ENCODE data around the gene MMP11.

MMP11 gene

DNA sequence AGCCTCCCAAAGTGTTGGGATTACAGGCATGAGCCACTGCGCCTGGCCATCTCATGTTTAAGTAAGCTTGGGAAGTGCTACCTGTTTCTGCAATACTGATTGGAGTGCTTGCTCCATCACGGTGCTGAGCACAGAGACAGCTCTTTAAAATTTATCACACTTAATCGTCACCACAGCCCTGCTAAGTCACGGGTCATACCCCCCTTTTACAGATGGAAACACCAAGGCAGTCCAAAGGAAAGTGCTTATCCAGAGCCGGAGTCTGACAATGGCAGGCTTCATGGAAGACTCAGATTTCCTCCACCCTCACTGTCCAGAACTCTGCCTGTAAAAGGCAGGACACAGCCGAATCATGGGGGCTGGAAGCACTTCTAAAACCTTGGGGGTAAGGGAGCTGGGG, 12.6 kb upstream of the MMP11 start:
- no peak for DNase-seq (ENCODE audit: low spot score)

DNA sequence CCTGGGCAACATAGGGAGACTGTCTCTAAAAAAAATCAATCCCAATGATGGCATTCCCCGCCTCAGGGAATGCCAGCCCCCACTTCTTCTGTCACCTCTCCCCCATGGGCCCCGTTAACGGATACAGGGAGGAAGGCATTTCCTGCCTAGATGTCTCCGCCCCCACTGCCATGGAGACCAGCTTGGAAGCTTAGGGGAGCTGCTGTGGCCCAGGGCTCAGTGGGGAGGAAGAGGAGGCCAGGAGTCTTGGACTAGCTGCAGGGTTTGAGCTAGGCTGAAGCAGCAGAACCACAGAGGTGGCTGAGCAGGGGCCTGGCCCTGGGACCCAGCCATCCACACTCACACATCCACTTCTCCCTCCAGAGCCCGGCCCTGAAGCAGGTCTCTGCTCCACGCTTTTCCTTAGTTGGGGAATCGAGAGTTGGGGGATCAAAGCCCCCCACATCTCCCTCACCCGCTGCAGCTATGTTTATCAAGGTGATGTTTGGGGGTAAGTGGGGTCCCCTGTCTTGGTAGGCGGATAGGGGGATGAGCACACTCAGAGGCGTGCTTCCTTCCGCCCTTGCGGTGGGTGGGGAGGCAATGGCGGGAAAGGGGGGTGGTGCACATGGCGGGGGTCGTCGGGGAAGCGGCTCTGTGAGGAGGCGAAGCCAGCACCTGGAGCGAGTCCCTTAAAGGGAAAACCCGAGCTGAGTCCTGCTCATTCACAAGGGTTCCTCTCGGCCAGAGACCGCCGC, 9.6 kb upstream of the MMP11 start, which contains the start of gene C22orf15:
Gene C22orf15 (plus strand): TSS at position 149 of the 737 bp plus-strand sequence. CDS start 317 bp downstream, at position 466.
- DNase-seq (ENCODE audit: low spot score) = no peak

DNA sequence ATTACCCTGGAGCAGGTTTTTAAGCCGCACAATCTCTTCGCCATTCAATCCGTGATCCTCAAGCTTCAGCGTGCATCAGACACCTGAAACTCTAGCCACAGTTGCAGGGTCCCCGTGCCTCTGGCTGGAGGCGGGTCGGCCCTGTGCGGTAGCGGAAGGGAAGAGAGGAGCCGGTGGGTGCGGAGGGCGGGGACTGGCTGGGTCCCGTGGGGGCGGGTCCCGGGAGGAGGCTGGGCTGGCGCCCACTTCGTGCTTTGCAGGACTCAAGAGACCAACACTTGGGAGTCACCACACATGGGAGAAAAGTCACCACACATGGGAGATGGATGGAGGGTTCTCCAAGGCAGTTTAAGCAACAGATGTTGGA, 9.1 kb upstream of the MMP11 start:
- peak; percentile 37 for DNase-seq (ENCODE audit: low spot score)

DNA sequence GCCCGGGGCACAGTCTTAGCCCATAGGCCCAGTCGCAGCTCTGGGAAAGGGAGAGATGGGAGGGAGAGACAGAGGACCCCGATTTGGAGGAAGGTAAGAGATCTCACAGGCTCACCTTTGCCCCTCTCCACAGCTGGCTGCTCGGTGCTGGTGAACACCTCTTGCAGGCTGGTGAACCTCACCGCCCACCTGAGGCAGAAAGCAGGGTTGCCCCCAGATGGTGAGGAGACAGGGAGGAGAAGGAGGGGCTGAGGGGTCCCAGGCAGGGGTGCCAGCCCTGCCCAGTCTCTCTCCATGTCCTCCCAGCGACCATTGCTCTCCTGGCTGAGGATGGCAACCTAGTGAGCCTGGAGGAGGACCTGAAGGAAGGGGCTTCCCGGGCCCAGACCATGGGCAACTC, 8.7 kb upstream of the MMP11 start:
- DNase-seq (ENCODE audit: low spot score) = no peak

DNA sequence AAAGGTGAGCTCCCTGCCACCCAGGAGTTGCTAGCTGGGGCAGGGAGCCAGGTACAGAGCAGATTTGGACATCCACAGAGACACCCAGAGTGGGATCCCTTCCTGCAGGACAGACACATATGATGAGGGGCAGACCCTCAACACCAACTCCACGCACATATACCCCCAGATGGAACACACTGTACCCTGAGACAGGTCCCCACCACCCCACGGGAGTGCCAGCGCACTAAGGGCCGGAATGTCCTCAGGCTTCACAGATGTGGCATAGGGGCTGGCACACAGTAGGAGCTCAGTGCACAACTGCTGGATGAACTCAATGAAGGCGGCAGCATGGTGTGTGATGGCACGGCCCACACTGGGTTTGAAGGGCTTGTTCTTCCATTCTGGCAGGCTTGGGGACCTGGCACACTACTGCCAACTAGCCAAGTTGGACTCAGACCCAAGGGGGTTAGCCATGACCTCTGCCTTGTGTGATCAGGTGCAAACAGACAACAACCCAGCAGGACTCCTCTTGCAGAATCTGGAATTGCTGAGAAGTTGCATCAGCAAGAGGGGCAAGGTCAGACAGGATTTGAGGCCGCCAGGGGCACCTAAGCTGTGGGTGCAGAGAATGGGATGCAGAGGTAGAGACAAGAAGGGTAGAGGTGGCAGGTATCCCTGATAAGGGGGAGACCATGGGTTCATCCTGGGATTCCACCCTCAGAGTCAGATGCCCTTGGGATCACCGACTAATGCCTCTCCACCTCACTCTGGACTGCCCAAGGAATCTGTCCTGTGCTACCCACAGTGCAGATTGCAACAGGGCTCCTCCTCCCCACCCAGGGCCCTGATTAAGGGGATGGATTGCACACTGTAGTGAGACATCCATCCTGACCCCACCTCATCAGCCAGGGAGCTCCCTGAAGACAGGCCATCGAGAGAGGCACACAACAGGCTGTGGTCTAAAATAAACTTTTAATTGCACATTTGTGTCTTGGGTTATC, 7.5 kb upstream of the MMP11 start:
- DNase-seq (ENCODE audit: low spot score) = no peak

DNA sequence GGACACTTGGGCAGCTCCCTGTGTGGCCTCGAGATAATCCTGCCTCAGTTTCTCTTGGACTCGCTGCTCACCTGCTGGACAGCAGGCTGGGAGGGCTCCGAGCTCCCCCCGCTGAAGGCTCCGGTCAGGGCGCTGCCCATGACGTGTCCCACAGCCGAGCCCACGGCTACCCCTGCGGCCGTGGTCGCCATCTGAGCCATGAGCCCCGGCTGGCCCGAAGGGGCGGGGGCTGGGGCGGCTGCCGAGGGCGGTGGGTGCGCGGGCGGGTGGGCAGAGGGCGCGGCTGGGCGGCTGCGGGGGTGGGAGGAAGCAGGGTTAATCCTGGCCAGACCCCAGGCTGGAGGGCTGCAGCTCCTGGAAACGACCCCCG, 5.4 kb upstream of the MMP11 start:
- DNase-seq (ENCODE audit: low spot score) = no peak

DNA sequence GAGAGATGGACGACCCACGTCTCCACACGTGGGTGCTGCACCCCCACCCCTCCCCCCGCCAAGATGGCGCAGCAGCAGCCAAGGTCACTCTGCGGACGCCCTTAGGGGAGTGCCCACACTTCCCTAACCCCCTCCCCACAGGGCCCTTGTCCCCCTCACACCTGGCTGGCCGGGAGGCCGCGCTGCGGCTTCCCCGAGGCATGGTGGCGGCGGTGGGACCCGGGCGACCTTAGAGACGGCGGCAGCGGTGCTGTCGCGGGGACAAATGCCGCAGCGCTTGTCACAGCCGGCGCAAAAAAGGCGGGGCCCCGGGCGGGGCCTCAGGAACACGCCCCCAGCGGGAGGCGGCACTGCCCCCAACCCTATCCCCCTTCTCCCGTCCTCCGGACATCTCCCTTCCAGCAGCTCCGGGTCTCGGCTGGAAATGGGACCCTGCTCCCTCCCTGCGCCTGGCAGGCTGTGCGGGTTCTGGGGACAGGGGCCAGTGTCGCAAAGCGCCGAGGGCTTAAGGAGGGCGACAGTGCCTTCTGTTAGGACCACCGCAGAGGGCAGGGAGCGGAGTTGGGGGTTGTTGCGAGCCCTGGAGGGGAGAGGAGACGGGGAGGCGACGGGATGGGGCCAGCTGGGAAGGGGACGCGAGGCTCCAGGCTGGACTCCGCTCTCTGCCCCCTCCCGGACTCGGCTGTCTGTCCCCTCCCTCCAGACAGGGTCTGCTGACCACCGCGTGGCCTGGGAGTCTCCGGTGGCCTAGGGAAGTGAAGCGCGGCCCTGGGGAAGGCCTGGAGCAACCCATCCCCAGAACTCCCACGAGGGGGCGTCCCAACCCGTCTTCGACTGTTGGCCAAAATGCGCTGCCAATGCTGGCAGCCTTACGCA, 4.7 kb upstream of the MMP11 start, which contains the start of gene CHCHD10:
Gene CHCHD10 (minus strand): TSS at position 300 of the 876 bp plus-strand sequence. CDS start 98 bp downstream, at position 202.
- DNase-seq (ENCODE audit: low spot score) = peak; percentile 87

DNA sequence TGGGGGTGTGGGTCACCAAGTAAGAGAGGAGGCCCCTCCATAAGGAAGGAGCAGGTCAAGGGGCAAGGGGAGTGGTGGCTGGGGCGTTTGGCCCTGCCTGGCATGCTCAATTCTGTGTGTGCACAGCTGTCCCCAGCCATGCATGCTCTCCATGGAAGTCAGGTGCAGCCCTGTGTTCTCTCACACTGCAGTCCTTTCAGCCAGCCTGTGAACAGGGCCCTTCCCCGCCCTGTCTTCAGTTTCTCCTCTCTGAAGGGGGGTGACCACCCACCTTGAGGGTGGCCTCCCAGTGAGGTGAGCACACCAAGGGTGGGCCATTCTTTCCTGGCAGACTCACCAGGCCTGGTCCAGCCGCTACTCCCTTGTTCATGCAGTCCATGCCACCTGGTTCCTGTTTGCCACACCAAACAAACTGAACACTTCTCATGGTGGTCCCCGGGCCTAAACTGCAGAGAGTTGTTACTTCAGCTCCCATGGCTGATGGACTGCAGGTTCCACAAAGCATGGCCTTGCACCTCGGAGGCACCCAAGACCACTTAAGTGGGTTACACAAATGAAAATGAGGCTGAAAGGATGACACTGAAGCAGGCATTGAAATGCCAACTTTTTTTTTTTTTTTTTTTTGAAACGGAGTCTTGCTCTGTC, 3.2 kb upstream of the MMP11 start:
- peak; percentile 79 for DNase-seq (ENCODE audit: low spot score)

DNA sequence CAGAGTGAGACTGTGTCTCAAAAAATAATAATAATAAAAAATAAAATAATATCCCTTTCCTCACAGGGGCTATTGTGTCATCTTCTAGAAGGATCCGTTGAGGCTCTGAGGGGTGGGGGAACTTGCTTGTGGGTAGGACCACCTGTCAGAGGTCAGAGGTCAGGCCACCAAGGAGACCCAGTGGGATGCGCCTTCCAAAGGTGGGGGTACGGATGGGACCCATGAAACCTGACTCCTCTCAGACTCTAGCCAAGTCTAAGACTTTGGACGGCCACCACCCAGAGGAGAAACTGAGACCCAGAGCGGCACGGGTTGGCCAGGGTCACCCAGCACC, 367 bp upstream of the MMP11 start:
- no peak for DNase-seq (ENCODE audit: low spot score)

DNA sequence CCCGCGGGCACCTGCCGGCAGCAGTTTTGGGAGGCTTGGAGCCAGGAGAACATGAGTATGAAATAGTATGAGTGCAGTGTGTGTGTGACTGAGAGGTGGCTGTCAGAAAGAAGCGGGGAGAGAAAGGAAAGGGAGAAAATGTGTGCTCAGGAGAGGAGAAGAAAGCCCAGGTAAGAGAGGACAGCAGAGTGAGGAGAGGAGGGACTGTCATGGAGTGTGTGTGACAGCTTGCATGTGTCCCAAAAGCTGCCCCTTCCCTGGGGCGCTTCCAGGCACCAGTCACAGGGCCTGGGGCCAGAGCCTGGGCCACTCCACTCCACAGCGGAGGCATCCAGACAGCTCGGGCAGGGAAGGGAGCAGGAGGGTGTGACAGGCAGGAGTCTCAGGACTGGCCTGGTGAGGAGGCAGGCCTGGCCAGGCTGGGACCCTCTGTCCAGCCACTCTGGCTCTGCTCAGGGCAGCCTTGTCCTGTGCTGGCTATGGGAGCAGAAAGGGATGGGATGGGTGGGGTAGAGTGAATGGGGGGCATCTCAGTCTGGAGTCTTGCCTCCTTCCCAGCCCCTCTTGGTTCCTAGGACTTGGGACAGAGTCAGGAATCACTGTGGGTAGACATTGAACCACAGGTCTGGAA, 949 bp downstream of the MMP11 start:
- no peak for DNase-seq (ENCODE audit: low spot score)

DNA sequence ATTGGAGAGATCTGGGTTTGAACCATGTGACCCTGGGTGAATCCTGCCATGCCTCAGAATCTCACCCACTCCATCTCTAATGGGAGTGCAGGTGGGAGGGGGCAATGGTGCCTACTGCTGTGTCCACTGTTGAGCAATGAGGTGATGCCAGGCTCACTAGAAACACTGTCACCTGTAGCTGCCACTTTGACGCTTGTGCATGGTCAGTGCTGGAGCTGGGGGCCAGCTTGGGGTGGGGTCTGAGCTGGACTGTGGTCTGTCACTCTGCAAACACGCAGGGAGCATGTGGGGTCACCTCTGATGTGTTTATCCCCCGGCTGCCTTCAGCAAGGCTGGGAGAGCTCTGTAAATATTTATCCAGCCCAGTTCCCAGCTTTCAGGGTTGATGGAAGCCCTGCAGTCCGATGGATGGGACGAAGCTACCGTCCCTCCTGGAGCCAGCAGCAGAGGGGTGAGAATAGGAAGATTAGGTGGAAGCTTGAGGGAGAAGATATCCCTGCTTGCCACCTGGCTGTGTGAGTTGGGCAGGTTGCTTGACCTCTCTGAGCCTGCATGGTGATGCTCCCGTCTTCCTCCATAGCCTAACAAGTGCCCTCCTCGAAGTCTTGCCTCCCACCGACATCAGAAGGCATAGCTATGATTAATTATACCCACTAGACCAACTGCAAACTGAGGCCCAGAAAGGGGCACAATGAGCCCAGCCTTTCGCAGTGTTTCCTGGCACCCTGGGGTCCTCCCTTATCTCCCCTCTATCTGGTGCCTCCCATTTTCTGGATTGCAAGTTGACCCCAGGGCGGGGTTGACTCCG, 1.7 kb downstream of the MMP11 start:
- DNase-seq (ENCODE audit: low spot score) = no peak

DNA sequence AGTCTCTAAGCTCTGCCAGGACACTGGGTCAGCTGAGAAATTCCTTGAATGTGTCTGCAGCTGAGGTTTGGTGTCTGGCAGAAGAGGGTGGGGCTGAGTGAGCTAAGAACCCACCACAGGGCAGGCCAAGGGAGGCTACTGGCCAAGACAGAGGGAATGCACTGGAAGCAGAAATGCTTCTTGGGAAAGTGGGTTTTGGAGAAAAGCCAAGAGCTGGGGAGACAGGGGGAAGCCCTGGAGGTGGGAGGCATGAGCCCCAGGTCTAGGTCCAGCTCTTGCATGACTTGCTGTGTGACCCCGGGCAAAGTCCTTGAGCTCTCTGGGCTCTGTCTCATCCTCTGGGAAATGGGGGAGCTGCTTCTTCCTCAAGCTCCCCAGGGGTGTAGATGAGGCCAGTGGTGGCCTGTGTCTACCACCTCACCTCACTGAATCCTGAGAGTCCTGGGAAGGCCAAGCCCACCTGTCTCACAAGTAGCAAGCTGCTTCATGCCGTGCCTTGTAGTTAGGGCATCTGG, 2.3 kb downstream of the MMP11 start:
- no peak for DNase-seq (ENCODE audit: low spot score)

DNA sequence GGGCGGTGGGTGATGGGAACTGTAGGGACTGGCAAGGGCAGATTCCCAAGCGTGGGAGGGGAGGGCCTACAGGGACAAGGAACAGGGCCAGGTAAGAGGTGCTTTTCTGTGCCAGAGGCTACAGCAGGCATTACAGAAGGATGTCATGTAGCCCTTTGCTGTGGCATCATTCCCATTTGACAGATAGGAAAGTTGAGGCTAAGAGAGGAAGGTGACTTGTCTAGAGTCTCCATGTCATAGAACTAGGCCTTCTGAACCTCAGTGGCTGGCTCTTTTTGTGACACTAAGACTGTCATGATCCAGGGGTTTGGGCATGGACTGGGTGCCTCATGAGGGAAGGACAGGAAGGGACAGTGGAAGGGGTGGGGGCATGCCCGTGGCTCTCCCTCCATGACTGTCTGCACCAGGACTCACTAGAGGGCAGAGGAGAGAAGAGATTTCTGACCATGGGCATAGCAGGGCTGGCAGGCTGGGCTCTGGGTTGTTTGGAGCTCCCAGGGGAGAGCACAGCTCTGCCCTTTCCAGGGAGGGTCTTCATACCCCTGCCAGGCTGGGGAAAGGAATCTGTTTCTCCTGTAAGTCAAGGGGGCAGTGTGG, 3.2 kb downstream of the MMP11 start:
- no peak for DNase-seq (ENCODE audit: low spot score)

DNA sequence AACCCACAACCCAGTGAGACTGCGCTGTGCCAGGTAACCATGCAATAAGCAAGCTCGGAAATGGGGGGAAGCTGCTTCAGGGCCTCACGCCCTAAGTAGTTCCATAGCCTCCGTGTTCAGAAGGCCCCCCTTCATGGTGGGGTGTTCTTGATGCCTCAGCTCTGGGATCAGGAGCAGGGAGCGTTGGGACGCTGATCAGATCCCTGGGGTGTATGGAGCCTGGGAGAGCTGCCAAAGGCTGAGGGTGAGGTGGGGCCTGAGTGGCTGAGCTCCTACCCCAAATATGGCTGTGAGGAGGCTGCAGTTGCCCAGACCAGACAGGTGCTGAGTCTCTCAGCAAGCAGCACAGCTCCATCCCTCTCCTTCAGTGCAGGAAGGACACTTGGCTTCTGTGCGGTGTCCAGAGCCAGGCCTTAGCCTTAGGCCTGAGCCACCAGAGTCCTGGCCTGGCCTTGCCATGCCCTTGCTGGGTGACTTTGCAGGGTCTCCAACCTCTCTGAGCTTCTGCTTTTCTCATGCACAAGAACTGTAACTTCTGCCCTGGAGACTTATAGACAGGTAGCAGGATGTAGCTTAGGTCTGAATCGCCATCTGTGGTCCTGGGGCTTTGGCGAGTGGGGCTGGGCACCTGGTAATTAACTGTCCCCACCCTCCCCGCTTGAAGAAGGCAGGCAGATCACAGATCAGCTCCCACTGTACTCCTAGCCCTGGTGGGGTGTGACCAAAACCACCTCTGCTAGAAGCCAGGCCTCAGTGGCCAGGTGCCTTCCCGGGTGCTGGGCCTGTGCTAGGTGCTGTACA, 5.3 kb downstream of the MMP11 start:
- no peak for DNase-seq (ENCODE audit: low spot score)

DNA sequence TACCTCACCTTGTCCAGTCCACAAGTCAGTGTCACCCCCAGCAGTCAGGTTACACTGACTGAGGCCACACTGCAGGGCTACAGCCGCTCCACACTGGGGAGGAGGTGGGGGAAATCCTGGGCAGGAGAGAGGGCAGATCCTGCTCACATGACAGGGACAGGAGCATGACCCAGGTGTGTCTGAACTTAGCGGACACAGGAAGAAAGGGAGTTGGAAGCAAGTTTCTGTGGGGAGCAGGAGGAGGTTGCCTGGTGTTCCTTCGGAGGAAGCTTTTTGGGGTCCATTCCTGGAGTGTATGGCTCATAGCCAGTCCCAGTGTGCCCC, 5.9 kb downstream of the MMP11 start:
- DNase-seq (ENCODE audit: low spot score) = no peak

DNA sequence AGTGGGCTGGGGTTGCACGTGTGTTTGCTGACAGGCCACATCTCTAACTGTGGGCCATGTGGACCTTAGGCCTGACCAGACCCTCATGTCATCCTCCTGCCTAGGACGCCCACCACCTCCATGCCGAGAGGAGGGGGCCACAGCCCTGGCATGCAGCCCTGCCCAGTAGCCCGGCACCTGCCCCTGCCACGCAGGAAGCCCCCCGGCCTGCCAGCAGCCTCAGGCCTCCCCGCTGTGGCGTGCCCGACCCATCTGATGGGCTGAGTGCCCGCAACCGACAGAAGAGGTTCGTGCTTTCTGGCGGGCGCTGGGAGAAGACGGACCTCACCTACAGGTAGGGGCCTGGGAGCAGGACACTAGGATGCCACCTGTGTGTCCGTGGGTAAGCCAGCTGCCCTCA, 6.4 kb downstream of the MMP11 start:
- no peak for DNase-seq (ENCODE audit: low spot score)

DNA sequence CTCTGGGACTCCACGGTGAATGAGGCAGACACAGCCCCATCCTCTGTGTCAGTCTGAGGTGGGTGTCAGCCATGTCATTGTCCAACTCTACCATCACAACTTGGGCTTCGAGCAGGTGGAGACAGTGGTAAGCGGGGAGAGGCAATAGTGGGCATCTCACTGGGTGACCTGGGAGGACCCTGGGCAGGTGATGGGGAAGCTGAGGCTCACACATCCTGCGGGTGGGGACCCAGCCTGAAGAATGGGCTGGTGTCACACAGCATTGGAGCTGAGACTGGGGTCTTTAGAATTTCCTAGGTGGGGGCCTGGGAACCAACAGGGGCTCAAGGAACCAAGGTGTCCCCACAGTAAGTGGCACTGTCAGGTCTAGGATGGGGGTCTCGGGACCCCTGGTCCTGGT, 7.1 kb downstream of the MMP11 start:
- no peak for DNase-seq (ENCODE audit: low spot score)

DNA sequence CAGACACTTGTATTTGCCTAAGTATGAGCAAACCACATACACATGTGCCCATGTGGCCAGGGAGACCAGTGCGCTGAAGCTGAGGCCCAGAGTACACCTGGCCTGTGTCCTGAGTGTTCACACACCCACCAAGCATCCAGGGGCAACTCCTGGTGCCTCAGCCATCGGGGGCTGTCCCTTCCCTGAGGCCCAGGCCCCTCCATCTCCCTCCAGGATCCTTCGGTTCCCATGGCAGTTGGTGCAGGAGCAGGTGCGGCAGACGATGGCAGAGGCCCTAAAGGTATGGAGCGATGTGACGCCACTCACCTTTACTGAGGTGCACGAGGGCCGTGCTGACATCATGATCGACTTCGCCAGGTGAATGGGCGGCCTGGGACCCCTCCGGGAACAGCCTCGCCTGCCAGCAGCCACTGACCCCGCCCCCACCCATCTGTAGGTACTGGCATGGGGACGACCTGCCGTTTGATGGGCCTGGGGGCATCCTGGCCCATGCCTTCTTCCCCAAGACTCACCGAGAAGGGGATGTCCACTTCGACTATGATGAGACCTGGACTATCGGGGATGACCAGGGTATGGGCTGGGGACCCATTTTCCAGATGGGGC, 7.6 kb downstream of the MMP11 start:
- DNase-seq (ENCODE audit: low spot score) = no peak

DNA sequence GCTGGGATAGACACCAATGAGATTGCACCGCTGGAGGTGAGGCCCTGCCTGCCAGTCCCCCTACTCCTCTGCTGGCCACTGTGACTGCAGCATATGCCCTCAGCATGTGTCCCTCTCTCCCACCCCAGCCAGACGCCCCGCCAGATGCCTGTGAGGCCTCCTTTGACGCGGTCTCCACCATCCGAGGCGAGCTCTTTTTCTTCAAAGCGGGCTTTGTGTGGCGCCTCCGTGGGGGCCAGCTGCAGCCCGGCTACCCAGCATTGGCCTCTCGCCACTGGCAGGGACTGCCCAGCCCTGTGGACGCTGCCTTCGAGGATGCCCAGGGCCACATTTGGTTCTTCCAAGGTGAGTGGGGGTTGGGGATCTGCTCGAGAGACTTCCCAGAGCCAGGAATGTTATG, 8.4 kb downstream of the MMP11 start:
- no peak for DNase-seq (ENCODE audit: low spot score)
